Measurements from ENCODE around the gene NAALADL2. TPM values are rescaled to one million over a fixed set of nuclear protein-coding genes. Genes with fewer than 3 reads are reported as not detected.

Gene NAALADL2
- total RNA-seq, 1 experiment from 2014 or later, result 1.6 TPM

DNA sequence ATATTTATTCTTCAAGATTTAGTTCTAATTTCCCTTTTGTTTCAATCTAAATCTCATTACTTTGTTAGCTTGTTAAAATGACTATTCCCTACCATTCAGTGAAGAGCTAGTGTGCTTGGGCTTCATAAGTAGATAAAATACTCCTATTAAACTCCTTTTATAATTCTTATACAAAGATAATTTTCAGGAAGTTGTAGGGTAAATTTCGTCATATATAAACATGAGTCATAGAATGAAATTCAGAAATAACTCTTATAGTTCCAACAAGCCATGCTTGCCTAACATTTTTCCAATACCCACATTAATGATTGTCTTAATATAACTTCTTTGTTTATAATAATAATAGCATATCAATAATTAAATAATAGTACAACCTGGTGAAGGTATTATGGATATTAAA, 407.3 kb downstream of the NAALADL2 start:
- Histone ChIP-seq H2AK5ac (ENCODE audit: insufficient read length, low read length) (no peak overlapping the region), H3K4me1 (ENCODE audit: insufficient read depth, low read length) (no peaks in the 10 kb centered on the region), H3K79me1 (ENCODE audit: insufficient read depth, low read depth, low read length, poor library complexity, severe bottlenecking) (no peaks in the 10 kb centered on the region), H3K4ac (ENCODE audit: low read depth, low read length) (no peak overlapping the region), H3K27ac (ENCODE audit: insufficient read length, low read depth, low read length) (no peak overlapping the region), H3K23me2 (ENCODE audit: insufficient read length, low read depth, low read length, poor library complexity, severe bottlenecking) (no peaks in the 10 kb centered on the region), H3K79me2 (ENCODE audit: insufficient read depth, low read length) (no peaks in the 10 kb centered on the region), H3K18ac (ENCODE audit: insufficient read length, low read depth, low read length) (no peak overlapping the region), H4K8ac (replicated peaks; ENCODE audit: insufficient read length, low read depth, low read length) (no peak overlapping the region), H3K56ac (ENCODE audit: insufficient read length, low read depth, low read length) (no peak overlapping the region), H3K27me3 (ENCODE audit: insufficient read depth, low read length) (no peaks in the 10 kb centered on the region), H2BK15ac (ENCODE audit: low read depth, low read length) (no peak overlapping the region), H3K4me2 (ENCODE audit: insufficient read depth, insufficient read length, low read length) (no peak overlapping the region), H4K5ac (ENCODE audit: insufficient read length, low read depth, low read length) (no peak overlapping the region), H3K9ac (ENCODE audit: extremely low read depth, insufficient read length, low read length) (no peak overlapping the region), H3K14ac (ENCODE audit: insufficient read depth, low read length) (no peak overlapping the region), H3K23ac (ENCODE audit: insufficient read length, low read depth, low read length) (no peak overlapping the region), H4K91ac (ENCODE audit: insufficient read length, low read depth, low read length) (no peak overlapping the region), H2BK120ac (ENCODE audit: low read depth, low read length, poor library complexity, severe bottlenecking) (no peak overlapping the region), H2BK20ac (ENCODE audit: low read depth, low read length, poor library complexity, severe bottlenecking) (no peak overlapping the region), H4K20me1 (ENCODE audit: control insufficient read depth, insufficient read depth, insufficient read length) (no peaks in the 10 kb centered on the region), H2BK12ac (ENCODE audit: insufficient read length, low read depth, low read length) (no peak overlapping the region), H3T11ph (ENCODE audit: low read length) (no peak overlapping the region), H2BK5ac (ENCODE audit: insufficient read length, low read length) (no peak overlapping the region), H3K9me3 (ENCODE audit: control insufficient read depth, low read depth, low read length) (no peaks in the 10 kb centered on the region), H2AFZ (ENCODE audit: low read length) (no peak overlapping the region)
- H3K4me1 Mint-ChIP-seq, result no peaks in the 10 kb centered on the region
- no peaks in the 10 kb centered on the region for H3K9me3 Mint-ChIP-seq
- TF ChIP-seq, protein P1, sequence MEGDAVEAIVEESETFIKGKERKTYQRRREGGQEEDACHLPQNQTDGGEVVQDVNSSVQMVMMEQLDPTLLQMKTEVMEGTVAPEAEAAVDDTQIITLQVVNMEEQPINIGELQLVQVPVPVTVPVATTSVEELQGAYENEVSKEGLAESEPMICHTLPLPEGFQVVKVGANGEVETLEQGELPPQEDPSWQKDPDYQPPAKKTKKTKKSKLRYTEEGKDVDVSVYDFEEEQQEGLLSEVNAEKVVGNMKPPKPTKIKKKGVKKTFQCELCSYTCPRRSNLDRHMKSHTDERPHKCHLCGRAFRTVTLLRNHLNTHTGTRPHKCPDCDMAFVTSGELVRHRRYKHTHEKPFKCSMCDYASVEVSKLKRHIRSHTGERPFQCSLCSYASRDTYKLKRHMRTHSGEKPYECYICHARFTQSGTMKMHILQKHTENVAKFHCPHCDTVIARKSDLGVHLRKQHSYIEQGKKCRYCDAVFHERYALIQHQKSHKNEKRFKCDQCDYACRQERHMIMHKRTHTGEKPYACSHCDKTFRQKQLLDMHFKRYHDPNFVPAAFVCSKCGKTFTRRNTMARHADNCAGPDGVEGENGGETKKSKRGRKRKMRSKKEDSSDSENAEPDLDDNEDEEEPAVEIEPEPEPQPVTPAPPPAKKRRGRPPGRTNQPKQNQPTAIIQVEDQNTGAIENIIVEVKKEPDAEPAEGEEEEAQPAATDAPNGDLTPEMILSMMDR (conservative IDR thresholded peaks at IDR 0.05), result no peak
- no CpG with 5 or more reads among the region's 1 CpG for WGBS (ENCODE audit: extremely low coverage, insufficient read length, low lambda C conversion rate)
- H3K36me3 Mint-ChIP-seq (ENCODE audit: insufficient read depth in 1 of 3, low read depth in 3 of 3), result no peaks in the 10 kb centered on the region
- no peak for DNase-seq
- H3K27me3 Mint-ChIP-seq (ENCODE audit: low read depth), result no peaks in the 10 kb centered on the region
- no peak overlapping the region for H3K27ac Mint-ChIP-seq
- H3K4me3 Mint-ChIP-seq, result no peak overlapping the region

Measured in H9 (cell line).